NCI-H460 (cell line): ENCODE measurements around the gene HSF2BP. TPM values are rescaled to one million over a fixed set of nuclear protein-coding genes. Genes with fewer than 3 reads are reported as not detected.
"Not testable (repeated sequence)": the region's sequence is repeated elsewhere in the genome, so short reads cannot be mapped to it uniquely, and the experiment has no call there.

Source experiments
- DNase-seq: peaks from one replicate; pipeline ENCODE4 v3.0.0-alpha.2; 2016; ENCODE audit warnings: low read depth; ENCODE audit errors: extremely low read depth
- small RNA-seq, 2 experiments: library from RNA; depleted of rRNA; stranded (forward); fragments of <200 nt; gene quantifications; one replicate each; pipeline ENCODE3, GENCODE V24; 2014
- total RNA-seq: library from RNA; depleted of rRNA; stranded (reverse); fragments of >200 nt; shearing (Covaris generic); gene quantifications from 2 replicates; pipeline ENCODE4 v1.2.3, GENCODE V29; 2014; rRNA removed

The HSF2BP gene
- total RNA-seq, 1 experiment from 2014 or later, result 1.1 TPM

- not testable (repeated sequence) for DNase-seq
Measured at GRCh38 chr21:43479197-43479596, 180.1 kb downstream of the HSF2BP start.

Small RNA genes within 50 kb of the gene (small RNA-seq; reads per million reads assigned to genes)
- gene MIR6070, result 0 reads per million in 2 experiments

Other genes with a start within 250 kb of the HSF2BP start
- 14.8 and 23.2 TPM in 2 replicates for gene SIK1, start 232.4 kb downstream of the HSF2BP start, total RNA-seq
- 28.2 and 33.1 TPM in 2 replicates for gene RRP1B, start 72 bp upstream of the HSF2BP start, total RNA-seq
- gene PDXK, start 59.6 kb upstream of the HSF2BP start, total RNA-seq, result 38.9 and 45.7 TPM in 2 replicates
- 30.5 and 32.8 TPM in 2 replicates for gene CSTB, start 116.8 kb upstream of the HSF2BP start, total RNA-seq
- gene RRP1, start 130.1 kb upstream of the HSF2BP start, total RNA-seq, result 23.3 and 24.9 TPM in 2 replicates
- gene AGPAT3, start 205.7 kb upstream of the HSF2BP start, total RNA-seq, result 27.5 and 29.3 TPM in 2 replicates